WTC11 (cell line): ENCODE data around the gene ATP9B. TPM values are rescaled to one million over a fixed set of nuclear protein-coding genes. Genes with fewer than 3 reads are reported as not detected.

ENCODE experiments used
- ATAC-seq: fragments of 200-7000 bp; cut with Tn5 transposase; 2 replicates; pipeline ENCODE4 v1.10.0; 2021; ENCODE audit warnings: mild to moderate bottlenecking, moderate library complexity
- CTCF ChIA-PET: fragments of 300-600 bp; sonication (Branson Sonifier 250); formaldehyde crosslinking; loops from one replicate; lab custom pipeline; 2021; ENCODE audit warnings: antibody characterized with exemption; lab: Charles Lee
- POLR2A ChIA-PET: fragments of 350-600 bp; sonication (Branson Sonifier 250); formaldehyde crosslinking; loops from one replicate; lab custom pipeline; 2021; ENCODE audit warnings: antibody characterized with exemption; lab: Charles Lee
- DNase-seq: peaks from one replicate; pipeline ENCODE4 v3.0.0; 2021; ENCODE audit warnings: low spot score
- H3K27ac Mint-ChIP-seq: 2 replicates; pipeline ENCODE4 v1.8.0; 2021; ENCODE audit warnings: mixed read lengths
- H3K27me3 Mint-ChIP-seq: 2 replicates; pipeline ENCODE4 v1.8.0; 2021; ENCODE audit warnings: low read depth, mild to moderate bottlenecking, moderate library complexity, mixed read lengths
- H3K36me3 Mint-ChIP-seq: 2 replicates; pipeline ENCODE4 v1.8.0; 2021; ENCODE audit warnings: mixed read lengths
- H3K4me1 Mint-ChIP-seq: 2 replicates; pipeline ENCODE4 v1.8.0; 2022; ENCODE audit warnings: mixed read lengths
- H3K4me3 Mint-ChIP-seq: 2 replicates; pipeline ENCODE4 v1.8.0; 2021; ENCODE audit warnings: mild to moderate bottlenecking, moderate library complexity, mixed read lengths
- H3K9me3 Mint-ChIP-seq: 2 replicates; pipeline ENCODE4 v1.8.0; 2021; ENCODE audit warnings: mixed read lengths
- CDX4 ChIP-seq: fragments of 250-450 bp; sonication (Bioruptor Pico); IDR thresholded peaks from 2 replicates; pipeline ENCODE4 v1.9.0; 2021; ENCODE audit warnings: moderate library complexity, mild to moderate bottlenecking, inconsistent platforms, borderline replicate concordance
- CREB1 ChIP-seq: sonication (generic); formaldehyde crosslinking; IDR thresholded peaks from 2 replicates; pipeline ENCODE4 v1.8.0; 2023; ENCODE audit warnings: mild to moderate bottlenecking, missing genetic modification reagents
- CREM ChIP-seq: sonication (generic); formaldehyde crosslinking; IDR thresholded peaks from 2 replicates; pipeline ENCODE4 v1.8.1; 2022; ENCODE audit warnings: mild to moderate bottlenecking, missing genetic modification reagents, moderate library complexity
- E2F5 ChIP-seq: sonication (generic); formaldehyde crosslinking; IDR thresholded peaks from 2 replicates; pipeline ENCODE4 v1.8.1; 2022; ENCODE audit warnings: mild to moderate bottlenecking, moderate library complexity, missing genetic modification reagents
- EMX1 ChIP-seq: fragments of 250-450 bp; sonication (Bioruptor Pico); IDR thresholded peaks from 2 replicates; pipeline ENCODE4 v1.8.0; 2021; ENCODE audit warnings: mild to moderate bottlenecking
- FOXK1 ChIP-seq: sonication (generic); formaldehyde crosslinking; IDR thresholded peaks from 2 replicates; pipeline ENCODE4 v1.8.0; 2022; ENCODE audit warnings: mild to moderate bottlenecking, moderate library complexity, missing genetic modification reagents
- FOXP1 ChIP-seq: sonication (generic); formaldehyde crosslinking; IDR thresholded peaks from 2 replicates; pipeline ENCODE4 v1.8.0; 2022; ENCODE audit warnings: missing genetic modification reagents, mild to moderate bottlenecking, moderate library complexity, borderline replicate concordance
- GABPB1 ChIP-seq: sonication (generic); formaldehyde crosslinking; IDR thresholded peaks from 2 replicates; pipeline ENCODE4 v1.8.1; 2023; ENCODE audit warnings: mild to moderate bottlenecking, missing genetic modification reagents
- JAZF1 ChIP-seq: fragments of 250-450 bp; sonication (Bioruptor Pico); IDR thresholded peaks from 2 replicates; pipeline ENCODE4 v1.9.0; 2021; ENCODE audit warnings: moderate library complexity, mild to moderate bottlenecking, inconsistent platforms
- JUN ChIP-seq: sonication (generic); formaldehyde crosslinking; IDR thresholded peaks from 2 replicates; pipeline ENCODE4 v1.8.0; 2023; ENCODE audit warnings: mild to moderate bottlenecking, missing genetic modification reagents
- KAT7 ChIP-seq: sonication (generic); formaldehyde crosslinking; IDR thresholded peaks from 2 replicates; pipeline ENCODE4 v1.8.1; 2023; ENCODE audit warnings: missing genetic modification reagents, mild to moderate bottlenecking, borderline replicate concordance
- MAX ChIP-seq: sonication (generic); formaldehyde crosslinking; IDR thresholded peaks from 2 replicates; pipeline ENCODE4 v1.8.0; 2022; ENCODE audit warnings: mild to moderate bottlenecking, missing genetic modification reagents
- NFATC4 ChIP-seq: fragments of 250-450 bp; sonication (Bioruptor Pico); IDR thresholded peaks from 2 replicates; pipeline ENCODE4 v1.9.0; 2021; ENCODE audit warnings: mild to moderate bottlenecking
- PRRX2 ChIP-seq: fragments of 250-450 bp; sonication (Bioruptor Pico); IDR thresholded peaks from 2 replicates; pipeline ENCODE4 v1.8.0; 2021; ENCODE audit warnings: mild to moderate bottlenecking
- RORB ChIP-seq: fragments of 250-450 bp; sonication (Bioruptor Pico); IDR thresholded peaks from 2 replicates; pipeline ENCODE4 v1.9.0; 2021; ENCODE audit warnings: mild to moderate bottlenecking
- SMAD3 ChIP-seq: sonication (generic); formaldehyde crosslinking; IDR thresholded peaks from 2 replicates; pipeline ENCODE4 v1.8.0; 2022; ENCODE audit warnings: missing genetic modification reagents, mild to moderate bottlenecking, borderline replicate concordance
- SMAD4 ChIP-seq: sonication (generic); formaldehyde crosslinking; IDR thresholded peaks from 2 replicates; pipeline ENCODE4 v1.8.0; 2022; ENCODE audit warnings: mild to moderate bottlenecking, missing genetic modification reagents
- SOX15 ChIP-seq: fragments of 250-450 bp; sonication (Bioruptor Pico); IDR thresholded peaks from 2 replicates; pipeline ENCODE4 v1.9.0; 2021; ENCODE audit warnings: mild to moderate bottlenecking
- TP53 ChIP-seq: sonication (generic); formaldehyde crosslinking; IDR thresholded peaks from 2 replicates; pipeline ENCODE4 v1.8.1; 2023; ENCODE audit warnings: mild to moderate bottlenecking, missing genetic modification reagents
- ZBTB43 ChIP-seq: sonication (generic); formaldehyde crosslinking; IDR thresholded peaks from 2 replicates; pipeline ENCODE4 v1.8.1; 2023; ENCODE audit warnings: mild to moderate bottlenecking, missing genetic modification reagents
- ZMAT4 ChIP-seq: fragments of 250-450 bp; sonication (Bioruptor Pico); IDR thresholded peaks from 2 replicates; pipeline ENCODE4 v1.9.0; 2021; ENCODE audit warnings: mild to moderate bottlenecking
- ZNF121 ChIP-seq: sonication (generic); formaldehyde crosslinking; IDR thresholded peaks from 2 replicates; pipeline ENCODE4 v1.8.0; 2023; ENCODE audit warnings: missing genetic modification reagents
- ZNF232 ChIP-seq: sonication (generic); formaldehyde crosslinking; IDR thresholded peaks from 2 replicates; pipeline ENCODE4 v1.8.0; 2022; ENCODE audit warnings: mild to moderate bottlenecking, missing genetic modification reagents
- ZNF416 ChIP-seq: fragments of 250-450 bp; sonication (Bioruptor Pico); IDR thresholded peaks from 2 replicates; pipeline ENCODE4 v1.9.0; 2021; ENCODE audit warnings: mild to moderate bottlenecking, inconsistent platforms
- ZNF532 ChIP-seq: fragments of 250-450 bp; sonication (Bioruptor Pico); IDR thresholded peaks from 2 replicates; pipeline ENCODE4 v1.9.0; 2021; ENCODE audit warnings: mild to moderate bottlenecking, borderline replicate concordance
- total RNA-seq: library from RNA; stranded (reverse); gene quantifications from 3 replicates; pipeline ENCODE4 v1.2.3, GENCODE V29; 2021

Gene ATP9B
- total RNA-seq, 1 experiment from 2014 or later: 19.0 TPM

- TF ChIP-seq CDX4 (CRISPR knock-in tag) (no peak), KAT7 (no peak), JAZF1 (CRISPR knock-in tag) (no peak)
Observed at GRCh38 chr18:79360933-79361332, 291.7 kb downstream of the ATP9B start (continued).

GRCh38 chr18:79361766-79362522 is 292.8 kb downstream of the ATP9B start:
- Mint-ChIP-seq H3K9me3 (peaks cover 6% of the 10 kb centered on the region), H3K4me1 (peaks cover 10% of the 10 kb centered on the region), H3K27me3 (no peaks in the 10 kb centered on the region), H3K4me3 (no peak overlapping the region), H3K27ac (no peak overlapping the region), H3K36me3 (peaks cover 24% of the 10 kb centered on the region)
- TF ChIP-seq SOX15 (CRISPR knock-in tag): no peak
- no peak for TF ChIP-seq ZMAT4 (CRISPR knock-in tag)
- TF ChIP-seq PRRX2 (CRISPR knock-in tag): no peak
- no peak for TF ChIP-seq ZNF416 (CRISPR knock-in tag)
- TF ChIP-seq FOXK1: no peak
- TF ChIP-seq CREB1 (CRISPR knock-in tag): no peak
- TF ChIP-seq JUN: no peak
- TF ChIP-seq CDX4 (CRISPR knock-in tag): no peak
- TF ChIP-seq ZNF121: no peak
- TF ChIP-seq EMX1 (CRISPR knock-in tag): no peak
- no peak for TF ChIP-seq TP53 (CRISPR knock-in tag)
- no peak for TF ChIP-seq GABPB1
- no peak for TF ChIP-seq SMAD3 (CRISPR knock-in tag)
- ChIA-PET POLR2A (no interaction called here), CTCF (interaction anchor here (2.4 kb wide), 1 partner anchor 17 kb away, joined by 10 read pairs; no protein-coding TSS in a partner anchor)
- DNase-seq (no peak), ATAC-seq (no peak)

GRCh38 chr18:79365701-79366100 is 296.5 kb downstream of the ATP9B start:
- CTCF ChIA-PET: no interaction called here
- peaks cover 6% of the 10 kb centered on the region for H3K9me3 Mint-ChIP-seq
- no peak for ATAC-seq
- no peak for TF ChIP-seq CREM (CRISPR knock-in tag)
- TF ChIP-seq SMAD4 (CRISPR knock-in tag): no peak
- no peak for TF ChIP-seq RORB (CRISPR knock-in tag)
- no peak for TF ChIP-seq SMAD3 (CRISPR knock-in tag)
- TF ChIP-seq FOXP1: no peak
- no peak for TF ChIP-seq MAX (CRISPR knock-in tag)
- no peak for TF ChIP-seq ZNF532 (CRISPR knock-in tag)
- no peak for TF ChIP-seq NFATC4 (CRISPR knock-in tag)
- no peak for TF ChIP-seq E2F5 (CRISPR knock-in tag)
- TF ChIP-seq ZNF232: no peak
- TF ChIP-seq ZBTB43: no peak
- no peak for TF ChIP-seq CREB1 (CRISPR knock-in tag)
- TF ChIP-seq ZNF121: no peak
- TF ChIP-seq, all 79 proteins: peak for 0
- Mint-ChIP-seq H3K27me3 (no peaks in the 10 kb centered on the region), H3K36me3 (peaks cover 20% of the 10 kb centered on the region), H3K4me1 (peaks cover 10% of the 10 kb centered on the region), H3K27ac (no peak overlapping the region), H3K4me3 (no peak overlapping the region)
- DNase-seq: no peak
- POLR2A ChIA-PET: no interaction called here
